Caco-2 (cell line): ENCODE measurements around the gene NEU2. TPM values are rescaled to one million over a fixed set of nuclear protein-coding genes. Genes with fewer than 3 reads are reported as not detected.
"Not testable (repeated sequence)": the region's sequence is repeated elsewhere in the genome, so short reads cannot be mapped to it uniquely, and the experiment has no call there.

ENCODE experiments used
- BruUV-seq: library from RNA; stranded (reverse); fragments of 400-500 nt; replicated peaks from 2 replicates; lab custom pipeline; 2021; lab: Mats Ljungman, UMichigan
- CTCF ChIA-PET: fragments of 300-600 bp; sonication (Branson Sonifier 250); formaldehyde crosslinking; loops from one replicate; lab custom pipeline; 2022; ENCODE audit warnings: antibody characterized with exemption; lab: Charles Lee
- POLR2A ChIA-PET: fragments of 300-600 bp; sonication (Branson Sonifier 250); formaldehyde crosslinking; loops from one replicate; lab custom pipeline; 2022; ENCODE audit warnings: antibody characterized with exemption; lab: Charles Lee
- DNase-seq, 2 experiments: peaks; one replicate each; pipeline versions ENCODE4 v3.0.0 to v3.0.0-alpha.2; 2020 to 2022
- H3K27me3 ChIP-seq: replicated peaks from 2 replicates; pipeline ENCODE4 v1.6.0; 2011; ENCODE audit warnings: low read length; ENCODE audit not compliant: control insufficient read depth, insufficient read depth
- H3K36me3 ChIP-seq: 2 replicates; pipeline ENCODE4 v1.5.1; 2011; ENCODE audit warnings: low read length; ENCODE audit not compliant: control insufficient read depth, insufficient read depth
- H3K4me1 ChIP-seq: fragments of 250-450 bp; sonication (Bioruptor Pico); 2 replicates; pipeline ENCODE4 v1.5.1; 2020; ENCODE audit warnings: mild to moderate bottlenecking
- H3K4me3 ChIP-seq: 2 replicates; pipeline ENCODE4 v1.5.1; 2011; ENCODE audit warnings: low read depth, mild to moderate bottlenecking, control low read depth, low read length
- H3K9me3 ChIP-seq: fragments of 250-450 bp; sonication (Bioruptor Pico); 2 replicates; pipeline ENCODE4 v1.5.1; 2020; ENCODE audit warnings: mild to moderate bottlenecking, moderate library complexity
- H3K27ac Mint-ChIP-seq: one replicate; pipeline ENCODE4 v1.8.0; 2022; ENCODE audit warnings: mixed read lengths; ENCODE audit not compliant: unreplicated experiment
- H3K27me3 Mint-ChIP-seq: one replicate; pipeline ENCODE4 v1.8.0; 2022; ENCODE audit warnings: mixed read lengths; ENCODE audit not compliant: insufficient read depth, unreplicated experiment
- H3K36me3 Mint-ChIP-seq: one replicate; pipeline ENCODE4 v1.8.0; 2022; ENCODE audit warnings: mild to moderate bottlenecking, mixed read lengths; ENCODE audit not compliant: insufficient read depth, unreplicated experiment
- H3K4me1 Mint-ChIP-seq: one replicate; pipeline ENCODE4 v1.8.0; 2022; ENCODE audit warnings: low read depth, mixed read lengths; ENCODE audit not compliant: unreplicated experiment
- H3K4me3 Mint-ChIP-seq: one replicate; pipeline ENCODE4 v1.8.0; 2022; ENCODE audit warnings: mild to moderate bottlenecking, moderate library complexity, mixed read lengths; ENCODE audit not compliant: unreplicated experiment
- H3K9me3 Mint-ChIP-seq: one replicate; pipeline ENCODE4 v1.8.0; 2022; ENCODE audit warnings: mixed read lengths; ENCODE audit not compliant: unreplicated experiment
- CTCF ChIP-seq, 2 experiments: fragments of 200-600 bp in 1 of 2; IDR thresholded peaks; 1 replicate in 1 of 2; 2 replicates in 1 of 2; pipeline versions ENCODE4 v1.5.1 to v1.8.0; 2011 to 2022; ENCODE audit warnings: antibody characterized with exemption in 1 of 2, control low read depth in 1 of 2, inconsistent platforms in 1 of 2, low read depth in 1 of 2, low read length in 1 of 2, mild to moderate bottlenecking in 1 of 2, moderate library complexity in 1 of 2; ENCODE audit not compliant: insufficient read depth in 1 of 2, severe bottlenecking in 1 of 2, unreplicated experiment in 1 of 2
- intact Hi-C: fragments of 100-400 bp; cut with micrococcal nuclease; formaldehyde crosslinking; loops from one replicate; pipeline ENCODE4 v1.10.0; 2022; ENCODE audit not compliant: unreplicated experiment
- total RNA-seq: library from RNA; stranded (reverse); gene quantifications from 2 replicates; pipeline ENCODE4 v1.2.3, GENCODE V29; 2022

NEU2 gene
- total RNA-seq, 1 experiment from 2014 or later: not detected

GRCh38 chr2:233064530-233065199, 32.2 kb downstream of the NEU2 start:
- intact Hi-C loops: no loop called here
- H3K36me3 Mint-ChIP-seq: no peaks in the 10 kb centered on the region
- no TSS peak for BruUV-seq
- H3K4me3 Mint-ChIP-seq: no peak overlapping the region
- no peak overlapping the region for H3K4me3 ChIP-seq
- no peak for TF ChIP-seq CTCF (IDR thresholded peaks at IDR 0.05; ENCODE audit: insufficient read depth in 1 of 2, low read depth in 1 of 2, low read length in 1 of 2, severe bottlenecking in 1 of 2, unreplicated experiment in 1 of 2)
- DNase-seq: no peak
- no peaks in the 10 kb centered on the region for H3K9me3 Mint-ChIP-seq
- no peaks in the 10 kb centered on the region for H3K9me3 ChIP-seq
- peaks cover 4% of the 10 kb centered on the region for H3K27me3 Mint-ChIP-seq
- no peaks in the 10 kb centered on the region for H3K4me1 ChIP-seq
- no peaks in the 10 kb centered on the region; the same call in 1 of the 2 replicates for H3K27me3 ChIP-seq
- ChIA-PET CTCF (interaction anchor here (0.6 to 1.1 kb wide), 2 partner anchors 36 to 1172 kb away, joined by 3 to 7 read pairs; no protein-coding TSS in a partner anchor), POLR2A (no interaction called here)
- no peaks in the 10 kb centered on the region for H3K4me1 Mint-ChIP-seq
- no peaks in the 10 kb centered on the region for H3K36me3 ChIP-seq
- no peak overlapping the region for H3K27ac Mint-ChIP-seq

- CTCF ChIA-PET: interaction anchor here (0.6 kb wide), 1 partner anchor 1172 kb away, joined by 7 read pairs; no protein-coding TSS in a partner anchor
- H3K4me1 Mint-ChIP-seq, DNase-seq, H3K9me3 ChIP-seq, H3K4me3 Mint-ChIP-seq, H3K27me3 ChIP-seq, POLR2A ChIA-PET, H3K36me3 ChIP-seq, H3K27me3 Mint-ChIP-seq, intact Hi-C loops, BruUV-seq, H3K4me3 ChIP-seq, H3K9me3 Mint-ChIP-seq, H3K4me1 ChIP-seq, H3K36me3 Mint-ChIP-seq, H3K27ac Mint-ChIP-seq: not testable (repeated sequence)
Measured at GRCh38 chr2:233065200-233065589, 32.7 kb downstream of the NEU2 start.

GRCh38 chr2:233065954-233066470, 33.5 kb downstream of the NEU2 start:
- BruUV-seq: no TSS peak
- H3K9me3 ChIP-seq: no peaks in the 10 kb centered on the region
- H3K4me1 ChIP-seq: no peaks in the 10 kb centered on the region
- no peak overlapping the region for H3K4me3 Mint-ChIP-seq
- no peak for DNase-seq
- ChIA-PET CTCF (no interaction called here), POLR2A (no interaction called here)
- H3K36me3 ChIP-seq: no peaks in the 10 kb centered on the region
- H3K27me3 Mint-ChIP-seq: peaks cover 4% of the 10 kb centered on the region
- TF ChIP-seq CTCF (IDR thresholded peaks at IDR 0.05; ENCODE audit: insufficient read depth in 1 of 2, low read depth in 1 of 2, low read length in 1 of 2, severe bottlenecking in 1 of 2, unreplicated experiment in 1 of 2): no peak
- no peaks in the 10 kb centered on the region; the same call in 1 of the 2 replicates for H3K27me3 ChIP-seq
- no peaks in the 10 kb centered on the region for H3K4me1 Mint-ChIP-seq
- no peaks in the 10 kb centered on the region for H3K36me3 Mint-ChIP-seq
- H3K9me3 Mint-ChIP-seq: no peaks in the 10 kb centered on the region
- H3K4me3 ChIP-seq: no peak overlapping the region
- intact Hi-C loops: no loop called here
- no peak overlapping the region for H3K27ac Mint-ChIP-seq
